KOPT-K1 (cell line): ENCODE data around the gene RFK.
"Not testable (repeated sequence)": the region's sequence is repeated elsewhere in the genome, so short reads cannot be mapped to it uniquely, and the experiment has no call there.

Experiments
- H3K27ac ChIP-seq: fragments of 200-600 bp; sonication (generic); 2 replicates; pipeline ENCODE4 v1.5.1; 2016; ENCODE audit warnings: antibody characterized with exemption, mild to moderate bottlenecking, low read depth, low read length; ENCODE audit not compliant: poor library complexity, severe bottlenecking
- H3K36me3 ChIP-seq: fragments of 200-600 bp; sonication (generic); 2 replicates; pipeline ENCODE4 v1.5.1; 2017; ENCODE audit warnings: antibody characterized with exemption, mild to moderate bottlenecking, low read length, moderate library complexity; ENCODE audit not compliant: insufficient read depth
- H3K9me3 ChIP-seq: fragments of 200-600 bp; sonication (generic); 2 replicates; pipeline ENCODE4 v1.5.1; 2017; ENCODE audit warnings: antibody characterized with exemption, low read length, mild to moderate bottlenecking; ENCODE audit not compliant: insufficient read depth, poor library complexity, severe bottlenecking

RFK gene

GRCh38 chr9:76394195-76394959, at the start of gene RFK:
TSS of gene RFK (minus strand) at chr9:76394426. CDS start at chr9:76394171, 255 bp downstream.
- peaks cover 9% of the 10 kb centered on the region for H3K36me3 ChIP-seq
- H3K9me3 ChIP-seq: no peaks in the 10 kb centered on the region
- peak within 1 kb of the TSS; percentile 72 for H3K27ac ChIP-seq

GRCh38 chr9:76443887-76444286, 49.7 kb upstream of the RFK start:
- H3K27ac ChIP-seq: no peak overlapping the region
- H3K36me3 ChIP-seq: no peaks in the 10 kb centered on the region
- no peaks in the 10 kb centered on the region for H3K9me3 ChIP-seq

- no peak overlapping the region for H3K27ac ChIP-seq
- no peaks in the 10 kb centered on the region for H3K36me3 ChIP-seq
- no peaks in the 10 kb centered on the region for H3K9me3 ChIP-seq
Observed at GRCh38 chr9:76441551-76442322, 47.5 kb upstream of the RFK start.

- Histone ChIP-seq H3K36me3 (no peaks in the 10 kb centered on the region), H3K9me3 (no peaks in the 10 kb centered on the region), H3K27ac (no peak overlapping the region)
Observed at GRCh38 chr9:76438841-76439588, 44.8 kb upstream of the RFK start.

GRCh38 chr9:76437017-76437699, 42.9 kb upstream of the RFK start:
- not testable (repeated sequence) for H3K9me3 ChIP-seq, H3K27ac ChIP-seq, H3K36me3 ChIP-seq

- H3K9me3 ChIP-seq, H3K27ac ChIP-seq, H3K36me3 ChIP-seq: not testable (repeated sequence)
Observed at GRCh38 chr9:76434897-76435296, 40.7 kb upstream of the RFK start.

- Histone ChIP-seq H3K27ac (no peak overlapping the region), H3K9me3 (no peaks in the 10 kb centered on the region), H3K36me3 (no peaks in the 10 kb centered on the region)
Observed at GRCh38 chr9:76433836-76434235, 39.6 kb upstream of the RFK start.

- Histone ChIP-seq H3K27ac (no peak overlapping the region), H3K36me3 (no peaks in the 10 kb centered on the region), H3K9me3 (no peaks in the 10 kb centered on the region)
Observed at GRCh38 chr9:76433406-76433805, 39.2 kb upstream of the RFK start.

- H3K36me3 ChIP-seq: no peaks in the 10 kb centered on the region
Observed at GRCh38 chr9:76431601-76432000, 37.4 kb upstream of the RFK start.

GRCh38 chr9:76426807-76427419, 32.7 kb upstream of the RFK start:
- Histone ChIP-seq H3K9me3 (no peaks in the 10 kb centered on the region), H3K27ac (no peak overlapping the region), H3K36me3 (no peaks in the 10 kb centered on the region)

More at GRCh38 chr9:76431601-76432000, 37.4 kb upstream of the RFK start:
- Histone ChIP-seq H3K9me3 (no peaks in the 10 kb centered on the region), H3K27ac (no peak overlapping the region)

- H3K9me3 ChIP-seq: no peaks in the 10 kb centered on the region
- H3K36me3 ChIP-seq: no peaks in the 10 kb centered on the region
- H3K27ac ChIP-seq: no peak overlapping the region
Observed at GRCh38 chr9:76425677-76426453, 31.6 kb upstream of the RFK start.

GRCh38 chr9:76424491-76424890, 30.3 kb upstream of the RFK start:
- no peaks in the 10 kb centered on the region for H3K36me3 ChIP-seq
- no peak overlapping the region for H3K27ac ChIP-seq
- H3K9me3 ChIP-seq: no peaks in the 10 kb centered on the region

GRCh38 chr9:76423216-76424177, 29.3 kb upstream of the RFK start:
- no peaks in the 10 kb centered on the region for H3K9me3 ChIP-seq
- H3K36me3 ChIP-seq: no peaks in the 10 kb centered on the region
- H3K27ac ChIP-seq: no peak overlapping the region
